T follicular helper cell (primary cell): ENCODE measurements around the gene TMEM8B.
A peak's percentile ranks its signal among the peaks of the same experiment; 100 is the strongest.

Experiments used
- DNase-seq: peaks from one replicate; pipeline ENCODE4 v3.0.0-alpha.2; 2020; ENCODE audit warnings: low read depth
- total RNA-seq, 2 experiments: gene quantifications; one replicate each; lab custom pipeline; 2026; lab: John Stamatoyannopoulos, UW

The TMEM8B gene
- 1.4 to 6.8 reads per million in 2 experiments for total RNA-seq

GRCh38 chr9:35829084-35829763 is at the start of gene TMEM8B:
TMEM8B (plus strand) TSS chr9:35829228; CDS start chr9:35829448, 220 bp downstream.
- DNase-seq: peak; percentile 92

GRCh38 chr9:35781066-35781465 is 48.0 kb upstream of the TMEM8B start:
- no peak for DNase-seq

GRCh38 chr9:35783418-35783817 is 45.6 kb upstream of the TMEM8B start:
- DNase-seq: no peak

- no peak for DNase-seq
Measured at GRCh38 chr9:35789541-35789940, 39.5 kb upstream of the TMEM8B start.

- DNase-seq: no peak
Measured at GRCh38 chr9:35790025-35790384, 39.0 kb upstream of the TMEM8B start.

- DNase-seq: peak; percentile 47
Measured at GRCh38 chr9:35790385-35791296, 38.4 kb upstream of the TMEM8B start.

GRCh38 chr9:35791297-35791921 is 37.6 kb upstream of the TMEM8B start, which contains the start of gene NPR2:
NPR2 (plus strand) TSS chr9:35791591; CDS start chr9:35792409, 818 bp downstream.
- no peak for DNase-seq

- DNase-seq: no peak
Measured at GRCh38 chr9:35792024-35792813, 36.8 kb upstream of the TMEM8B start.

GRCh38 chr9:35792826-35793225 is 36.2 kb upstream of the TMEM8B start:
- DNase-seq: no peak

- no peak for DNase-seq
Measured at GRCh38 chr9:35793461-35793860, 35.6 kb upstream of the TMEM8B start.

GRCh38 chr9:35795695-35796094 is 33.3 kb upstream of the TMEM8B start:
- no peak for DNase-seq

GRCh38 chr9:35797311-35798109 is 31.5 kb upstream of the TMEM8B start:
- DNase-seq: no peak

GRCh38 chr9:35798658-35799374 is 30.2 kb upstream of the TMEM8B start:
- no peak for DNase-seq

GRCh38 chr9:35800530-35800929 is 28.5 kb upstream of the TMEM8B start:
- no peak for DNase-seq

- DNase-seq: no peak
Measured at GRCh38 chr9:35801328-35802128, 27.5 kb upstream of the TMEM8B start.

GRCh38 chr9:35806101-35806500 is 22.9 kb upstream of the TMEM8B start:
- no peak for DNase-seq

- DNase-seq: no peak
Measured at GRCh38 chr9:35808433-35808832, 20.6 kb upstream of the TMEM8B start.

- no peak for DNase-seq
Measured at GRCh38 chr9:35810122-35810521, 18.9 kb upstream of the TMEM8B start.

- DNase-seq: no peak
Measured at GRCh38 chr9:35811381-35812024, 17.5 kb upstream of the TMEM8B start.
